WTC11 (cell line): ENCODE results near the gene S100A7. TPM values are rescaled to one million over a fixed set of nuclear protein-coding genes. Genes with fewer than 3 reads are reported as not detected.

Experiments
- ATAC-seq: fragments of 200-7000 bp; cut with Tn5 transposase; 2 replicates; pipeline ENCODE4 v1.10.0; 2021; ENCODE audit warnings: mild to moderate bottlenecking, moderate library complexity
- CTCF ChIA-PET: fragments of 300-600 bp; sonication (Branson Sonifier 250); formaldehyde crosslinking; loops from one replicate; lab custom pipeline; 2021; ENCODE audit warnings: antibody characterized with exemption; lab: Charles Lee
- POLR2A ChIA-PET: fragments of 350-600 bp; sonication (Branson Sonifier 250); formaldehyde crosslinking; loops from one replicate; lab custom pipeline; 2021; ENCODE audit warnings: antibody characterized with exemption; lab: Charles Lee
- DNase-seq: peaks from one replicate; pipeline ENCODE4 v3.0.0; 2021; ENCODE audit warnings: low spot score
- H3K27ac Mint-ChIP-seq: 2 replicates; pipeline ENCODE4 v1.8.0; 2021; ENCODE audit warnings: mixed read lengths
- H3K27me3 Mint-ChIP-seq: 2 replicates; pipeline ENCODE4 v1.8.0; 2021; ENCODE audit warnings: low read depth, mild to moderate bottlenecking, moderate library complexity, mixed read lengths
- H3K36me3 Mint-ChIP-seq: 2 replicates; pipeline ENCODE4 v1.8.0; 2021; ENCODE audit warnings: mixed read lengths
- H3K4me1 Mint-ChIP-seq: 2 replicates; pipeline ENCODE4 v1.8.0; 2022; ENCODE audit warnings: mixed read lengths
- H3K4me3 Mint-ChIP-seq: 2 replicates; pipeline ENCODE4 v1.8.0; 2021; ENCODE audit warnings: mild to moderate bottlenecking, moderate library complexity, mixed read lengths
- H3K9me3 Mint-ChIP-seq: 2 replicates; pipeline ENCODE4 v1.8.0; 2021; ENCODE audit warnings: mixed read lengths
- CREB1 ChIP-seq: sonication (generic); formaldehyde crosslinking; IDR thresholded peaks from 2 replicates; pipeline ENCODE4 v1.8.0; 2023; ENCODE audit warnings: mild to moderate bottlenecking, missing genetic modification reagents
- CREM ChIP-seq: sonication (generic); formaldehyde crosslinking; IDR thresholded peaks from 2 replicates; pipeline ENCODE4 v1.8.1; 2022; ENCODE audit warnings: mild to moderate bottlenecking, missing genetic modification reagents, moderate library complexity
- ELF4 ChIP-seq: sonication (generic); formaldehyde crosslinking; IDR thresholded peaks from 2 replicates; pipeline ENCODE4 v1.8.1; 2022; ENCODE audit warnings: low read depth, mild to moderate bottlenecking, moderate library complexity, missing genetic modification reagents
- ETV6 ChIP-seq: sonication (generic); formaldehyde crosslinking; IDR thresholded peaks from 2 replicates; pipeline ENCODE4 v1.8.1; 2022; ENCODE audit warnings: mild to moderate bottlenecking, missing genetic modification reagents
- GTF2I ChIP-seq: fragments of 250-450 bp; sonication (Bioruptor Pico); conservative IDR thresholded peaks from 2 replicates; pipeline ENCODE4 v1.4.0; 2021; ENCODE audit warnings: mild to moderate bottlenecking
- IRF2 ChIP-seq: sonication (generic); formaldehyde crosslinking; IDR thresholded peaks from 2 replicates; pipeline ENCODE4 v1.8.0; 2022; ENCODE audit warnings: low read depth, missing genetic modification reagents, borderline replicate concordance
- JAZF1 ChIP-seq: fragments of 250-450 bp; sonication (Bioruptor Pico); IDR thresholded peaks from 2 replicates; pipeline ENCODE4 v1.9.0; 2021; ENCODE audit warnings: moderate library complexity, mild to moderate bottlenecking, inconsistent platforms
- NFATC4 ChIP-seq: fragments of 250-450 bp; sonication (Bioruptor Pico); IDR thresholded peaks from 2 replicates; pipeline ENCODE4 v1.9.0; 2021; ENCODE audit warnings: mild to moderate bottlenecking
- NR2C2 ChIP-seq: sonication (generic); formaldehyde crosslinking; IDR thresholded peaks from 2 replicates; pipeline ENCODE4 v1.8.0; 2022; ENCODE audit warnings: mild to moderate bottlenecking, missing genetic modification reagents
- RELA ChIP-seq: sonication (generic); formaldehyde crosslinking; IDR thresholded peaks from 2 replicates; pipeline ENCODE4 v1.8.1; 2022; ENCODE audit warnings: missing genetic modification reagents, mild to moderate bottlenecking, borderline replicate concordance
- SMAD3 ChIP-seq: sonication (generic); formaldehyde crosslinking; IDR thresholded peaks from 2 replicates; pipeline ENCODE4 v1.8.0; 2022; ENCODE audit warnings: missing genetic modification reagents, mild to moderate bottlenecking, borderline replicate concordance
- SMAD4 ChIP-seq: sonication (generic); formaldehyde crosslinking; IDR thresholded peaks from 2 replicates; pipeline ENCODE4 v1.8.0; 2022; ENCODE audit warnings: mild to moderate bottlenecking, missing genetic modification reagents
- ZNF138 ChIP-seq: sonication (generic); formaldehyde crosslinking; conservative IDR thresholded peaks from 2 replicates; pipeline ENCODE4 v1.8.1; 2022; ENCODE audit warnings: mild to moderate bottlenecking, moderate library complexity, missing genetic modification reagents
- ZNF317 ChIP-seq: sonication (generic); formaldehyde crosslinking; IDR thresholded peaks from 2 replicates; pipeline ENCODE4 v1.8.1; 2023; ENCODE audit warnings: low read depth, mild to moderate bottlenecking, moderate library complexity, missing genetic modification reagents, borderline replicate concordance
- total RNA-seq: library from RNA; stranded (reverse); gene quantifications from 3 replicates; pipeline ENCODE4 v1.2.3, GENCODE V29; 2021
- TF ChIP-seq, protein P1 (sequence below): fragments of 200-600 bp; IDR thresholded peaks from 2 replicates; pipeline ENCODE4 v1.8.0; 2022; ENCODE audit warnings: antibody characterized with exemption
- TF ChIP-seq, protein P2 (sequence below): sonication (generic); formaldehyde crosslinking; IDR thresholded peaks from 2 replicates; pipeline ENCODE4 v1.8.1; 2023; ENCODE audit warnings: mild to moderate bottlenecking, missing genetic modification reagents, borderline replicate concordance
- TF ChIP-seq, protein P3 (sequence below): fragments of 250-450 bp; sonication (Bioruptor Pico); conservative IDR thresholded peaks from 2 replicates; pipeline ENCODE4 v1.9.0; 2021; ENCODE audit warnings: mild to moderate bottlenecking
- TF ChIP-seq, protein P4 (sequence below): sonication (generic); formaldehyde crosslinking; IDR thresholded peaks from 2 replicates; pipeline ENCODE4 v1.8.0; 2022; ENCODE audit warnings: mild to moderate bottlenecking, missing genetic modification reagents
- TF ChIP-seq, protein P5 (sequence below): fragments of 250-450 bp; sonication (Bioruptor Pico); IDR thresholded peaks from 2 replicates; pipeline ENCODE4 v1.8.0; 2021; ENCODE audit warnings: mild to moderate bottlenecking
- TF ChIP-seq, protein P6 (sequence below): sonication (generic); formaldehyde crosslinking; IDR thresholded peaks from 2 replicates; pipeline ENCODE4 v1.8.0; 2022; ENCODE audit warnings: mild to moderate bottlenecking, missing genetic modification reagents

Gene S100A7
- total RNA-seq, 1 experiment from 2014 or later: not detected

DNA sequence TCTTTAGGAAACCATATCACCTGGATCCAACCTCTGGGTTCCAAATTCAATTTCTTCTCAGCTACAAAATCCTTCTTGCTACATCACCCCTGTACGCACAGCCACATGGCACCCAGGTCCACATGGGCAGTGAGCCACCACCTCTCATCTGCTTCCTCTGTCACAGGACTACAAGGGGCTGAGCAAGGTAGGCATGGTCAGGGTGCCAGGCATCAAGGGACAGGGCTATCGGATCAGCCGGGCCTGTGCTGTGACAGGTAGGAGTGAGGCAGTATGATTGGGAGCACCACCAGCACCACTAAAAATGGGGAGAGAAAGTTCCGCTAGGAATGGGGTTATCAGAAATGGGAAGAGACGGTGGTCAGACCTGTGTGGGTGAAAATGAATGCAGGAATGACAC lies 45.9 kb upstream of the S100A7 start:
- POLR2A ChIA-PET: no interaction called here
- no peak for TF ChIP-seq SMAD3 (CRISPR knock-in tag)
- H3K4me1 Mint-ChIP-seq: peaks cover 3% of the 10 kb centered on the region; the same call in 1 of the 2 replicates
- no peak overlapping the region for H3K27ac Mint-ChIP-seq
- peaks cover 4% of the 10 kb centered on the region; the same call in 1 of the 2 replicates for H3K27me3 Mint-ChIP-seq
- CTCF ChIA-PET: interaction anchor here (0.7 to 5.5 kb wide), 4 partner anchors 11 to 153 kb away, joined by 3 to 33 read pairs (median 6); no protein-coding TSS in a partner anchor
- no peaks in the 10 kb centered on the region for H3K36me3 Mint-ChIP-seq
- H3K4me3 Mint-ChIP-seq: no peak overlapping the region
- no peaks in the 10 kb centered on the region for H3K9me3 Mint-ChIP-seq
- ATAC-seq (no peak), DNase-seq (no peak)

DNA sequence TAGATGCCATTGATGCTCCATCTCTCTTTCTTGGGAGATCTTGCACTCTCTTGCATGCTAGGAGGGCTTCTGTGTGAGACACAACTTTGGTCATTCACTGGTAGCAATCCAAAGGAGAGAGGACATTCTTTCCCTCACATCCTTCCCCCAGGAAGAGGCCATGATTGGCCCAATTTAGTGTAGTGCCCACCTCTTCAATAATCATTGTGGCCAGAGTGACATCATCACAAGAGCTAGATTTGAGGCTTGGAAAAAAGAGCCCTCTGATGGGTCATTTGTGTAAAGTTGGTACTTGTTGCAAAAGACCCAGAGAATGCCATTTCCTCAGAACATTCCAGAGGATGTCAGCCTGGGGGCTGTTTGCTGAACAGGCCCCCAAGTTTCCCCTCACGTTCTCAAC lies 45.1 kb upstream of the S100A7 start:
- Mint-ChIP-seq H3K9me3 (no peaks in the 10 kb centered on the region), H3K36me3 (no peaks in the 10 kb centered on the region), H3K4me3 (no peak overlapping the region), H3K27me3 (no peaks in the 10 kb centered on the region; the same call in 1 of the 2 replicates), H3K27ac (no peak overlapping the region), H3K4me1 (no peaks in the 10 kb centered on the region)
- POLR2A ChIA-PET: no interaction called here
- ATAC-seq (no peak), DNase-seq (no peak)
- CTCF ChIA-PET: interaction anchor here (1.6 kb wide), 1 partner anchor 152 kb away, joined by 7 read pairs; no protein-coding TSS in a partner anchor
- TF ChIP-seq, protein P1, sequence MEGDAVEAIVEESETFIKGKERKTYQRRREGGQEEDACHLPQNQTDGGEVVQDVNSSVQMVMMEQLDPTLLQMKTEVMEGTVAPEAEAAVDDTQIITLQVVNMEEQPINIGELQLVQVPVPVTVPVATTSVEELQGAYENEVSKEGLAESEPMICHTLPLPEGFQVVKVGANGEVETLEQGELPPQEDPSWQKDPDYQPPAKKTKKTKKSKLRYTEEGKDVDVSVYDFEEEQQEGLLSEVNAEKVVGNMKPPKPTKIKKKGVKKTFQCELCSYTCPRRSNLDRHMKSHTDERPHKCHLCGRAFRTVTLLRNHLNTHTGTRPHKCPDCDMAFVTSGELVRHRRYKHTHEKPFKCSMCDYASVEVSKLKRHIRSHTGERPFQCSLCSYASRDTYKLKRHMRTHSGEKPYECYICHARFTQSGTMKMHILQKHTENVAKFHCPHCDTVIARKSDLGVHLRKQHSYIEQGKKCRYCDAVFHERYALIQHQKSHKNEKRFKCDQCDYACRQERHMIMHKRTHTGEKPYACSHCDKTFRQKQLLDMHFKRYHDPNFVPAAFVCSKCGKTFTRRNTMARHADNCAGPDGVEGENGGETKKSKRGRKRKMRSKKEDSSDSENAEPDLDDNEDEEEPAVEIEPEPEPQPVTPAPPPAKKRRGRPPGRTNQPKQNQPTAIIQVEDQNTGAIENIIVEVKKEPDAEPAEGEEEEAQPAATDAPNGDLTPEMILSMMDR: no peak
- TF ChIP-seq IRF2 (CRISPR knock-in tag): no peak
- TF ChIP-seq ZNF317 (CRISPR knock-in tag): no peak
- no peak for TF ChIP-seq GTF2I
- TF ChIP-seq NFATC4 (CRISPR knock-in tag): no peak
- no peak for TF ChIP-seq ETV6 (CRISPR knock-in tag)
- no peak for TF ChIP-seq JAZF1
- TF ChIP-seq CREM: no peak
- TF ChIP-seq CREB1 (CRISPR knock-in tag): no peak
- no peak for TF ChIP-seq ZNF138 (CRISPR knock-in tag)
- TF ChIP-seq, all 79 proteins: peak for 0

DNA sequence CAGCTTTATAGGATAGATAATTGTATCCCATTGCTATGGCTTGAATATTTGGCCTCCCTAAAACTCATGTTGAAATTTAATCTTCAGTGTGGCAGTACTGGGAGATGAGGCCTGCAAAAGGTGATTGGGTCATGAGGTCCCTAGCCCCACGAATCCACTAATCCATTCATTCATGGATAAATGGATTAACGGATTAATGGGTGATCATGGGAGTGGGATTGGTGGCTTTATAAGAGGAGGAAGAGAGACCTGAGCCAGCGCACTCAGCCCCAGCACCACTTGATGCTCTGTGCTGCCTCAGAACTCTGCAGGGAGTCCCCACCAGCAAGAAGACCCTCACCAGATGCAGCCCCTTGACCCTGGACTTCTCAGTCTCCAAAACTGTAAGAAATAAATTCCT lies 43.3 kb upstream of the S100A7 start:
- Mint-ChIP-seq H3K27me3 (no peaks in the 10 kb centered on the region; the same call in 1 of the 2 replicates), H3K27ac (no peak overlapping the region), H3K36me3 (no peaks in the 10 kb centered on the region), H3K9me3 (no peaks in the 10 kb centered on the region), H3K4me1 (no peaks in the 10 kb centered on the region), H3K4me3 (no peak overlapping the region)
- TF ChIP-seq, protein P2, sequence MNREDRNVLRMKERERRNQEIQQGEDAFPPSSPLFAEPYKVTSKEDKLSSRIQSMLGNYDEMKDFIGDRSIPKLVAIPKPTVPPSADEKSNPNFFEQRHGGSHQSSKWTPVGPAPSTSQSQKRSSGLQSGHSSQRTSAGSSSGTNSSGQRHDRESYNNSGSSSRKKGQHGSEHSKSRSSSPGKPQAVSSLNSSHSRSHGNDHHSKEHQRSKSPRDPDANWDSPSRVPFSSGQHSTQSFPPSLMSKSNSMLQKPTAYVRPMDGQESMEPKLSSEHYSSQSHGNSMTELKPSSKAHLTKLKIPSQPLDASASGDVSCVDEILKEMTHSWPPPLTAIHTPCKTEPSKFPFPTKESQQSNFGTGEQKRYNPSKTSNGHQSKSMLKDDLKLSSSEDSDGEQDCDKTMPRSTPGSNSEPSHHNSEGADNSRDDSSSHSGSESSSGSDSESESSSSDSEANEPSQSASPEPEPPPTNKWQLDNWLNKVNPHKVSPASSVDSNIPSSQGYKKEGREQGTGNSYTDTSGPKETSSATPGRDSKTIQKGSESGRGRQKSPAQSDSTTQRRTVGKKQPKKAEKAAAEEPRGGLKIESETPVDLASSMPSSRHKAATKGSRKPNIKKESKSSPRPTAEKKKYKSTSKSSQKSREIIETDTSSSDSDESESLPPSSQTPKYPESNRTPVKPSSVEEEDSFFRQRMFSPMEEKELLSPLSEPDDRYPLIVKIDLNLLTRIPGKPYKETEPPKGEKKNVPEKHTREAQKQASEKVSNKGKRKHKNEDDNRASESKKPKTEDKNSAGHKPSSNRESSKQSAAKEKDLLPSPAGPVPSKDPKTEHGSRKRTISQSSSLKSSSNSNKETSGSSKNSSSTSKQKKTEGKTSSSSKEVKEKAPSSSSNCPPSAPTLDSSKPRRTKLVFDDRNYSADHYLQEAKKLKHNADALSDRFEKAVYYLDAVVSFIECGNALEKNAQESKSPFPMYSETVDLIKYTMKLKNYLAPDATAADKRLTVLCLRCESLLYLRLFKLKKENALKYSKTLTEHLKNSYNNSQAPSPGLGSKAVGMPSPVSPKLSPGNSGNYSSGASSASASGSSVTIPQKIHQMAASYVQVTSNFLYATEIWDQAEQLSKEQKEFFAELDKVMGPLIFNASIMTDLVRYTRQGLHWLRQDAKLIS: no peak
- TF ChIP-seq IRF2 (CRISPR knock-in tag) (no peak), NR2C2 (CRISPR knock-in tag) (no peak), ELF4 (no peak), SMAD4 (no peak), RELA (no peak)
- TF ChIP-seq, protein P3, sequence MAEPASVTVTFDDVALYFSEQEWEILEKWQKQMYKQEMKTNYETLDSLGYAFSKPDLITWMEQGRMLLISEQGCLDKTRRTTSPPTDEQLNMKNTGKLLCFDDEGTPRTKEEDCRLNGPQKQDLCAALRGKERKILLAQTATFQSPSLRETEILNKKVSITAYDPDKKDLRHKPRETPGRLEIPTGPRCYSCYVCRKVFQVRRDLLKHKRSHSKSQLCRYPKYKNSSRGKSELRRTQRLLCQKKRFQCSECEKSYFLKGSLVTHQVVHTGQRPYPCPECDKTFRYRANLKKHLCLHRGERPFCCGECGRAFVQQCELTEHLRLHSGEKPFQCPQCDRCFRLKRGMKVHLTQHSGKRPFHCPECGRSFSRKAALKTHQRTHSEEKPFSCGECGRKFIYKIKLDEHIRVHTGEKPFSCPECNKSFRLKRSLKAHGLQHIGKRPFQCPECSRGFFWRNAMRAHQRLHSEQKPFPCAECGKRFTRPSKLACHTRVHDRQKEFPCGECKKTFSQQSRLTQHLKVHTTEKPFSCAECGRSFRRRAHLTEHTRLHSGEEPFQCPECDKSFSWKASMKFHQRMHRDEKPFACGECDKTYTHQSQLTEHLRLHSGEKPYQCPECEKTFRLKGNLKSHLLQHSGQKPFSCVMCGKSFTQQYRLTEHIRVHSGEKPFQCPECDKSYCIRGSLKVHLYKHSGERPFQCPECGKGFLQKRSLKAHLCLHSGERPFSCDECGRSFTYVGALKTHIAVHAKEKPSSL (CRISPR knock-in tag): no peak
- TF ChIP-seq, protein P4, sequence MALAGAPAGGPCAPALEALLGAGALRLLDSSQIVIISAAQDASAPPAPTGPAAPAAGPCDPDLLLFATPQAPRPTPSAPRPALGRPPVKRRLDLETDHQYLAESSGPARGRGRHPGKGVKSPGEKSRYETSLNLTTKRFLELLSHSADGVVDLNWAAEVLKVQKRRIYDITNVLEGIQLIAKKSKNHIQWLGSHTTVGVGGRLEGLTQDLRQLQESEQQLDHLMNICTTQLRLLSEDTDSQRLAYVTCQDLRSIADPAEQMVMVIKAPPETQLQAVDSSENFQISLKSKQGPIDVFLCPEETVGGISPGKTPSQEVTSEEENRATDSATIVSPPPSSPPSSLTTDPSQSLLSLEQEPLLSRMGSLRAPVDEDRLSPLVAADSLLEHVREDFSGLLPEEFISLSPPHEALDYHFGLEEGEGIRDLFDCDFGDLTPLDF (CRISPR knock-in tag): no peak
- TF ChIP-seq, protein P5, sequence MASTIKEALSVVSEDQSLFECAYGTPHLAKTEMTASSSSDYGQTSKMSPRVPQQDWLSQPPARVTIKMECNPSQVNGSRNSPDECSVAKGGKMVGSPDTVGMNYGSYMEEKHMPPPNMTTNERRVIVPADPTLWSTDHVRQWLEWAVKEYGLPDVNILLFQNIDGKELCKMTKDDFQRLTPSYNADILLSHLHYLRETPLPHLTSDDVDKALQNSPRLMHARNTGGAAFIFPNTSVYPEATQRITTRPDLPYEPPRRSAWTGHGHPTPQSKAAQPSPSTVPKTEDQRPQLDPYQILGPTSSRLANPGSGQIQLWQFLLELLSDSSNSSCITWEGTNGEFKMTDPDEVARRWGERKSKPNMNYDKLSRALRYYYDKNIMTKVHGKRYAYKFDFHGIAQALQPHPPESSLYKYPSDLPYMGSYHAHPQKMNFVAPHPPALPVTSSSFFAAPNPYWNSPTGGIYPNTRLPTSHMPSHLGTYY (CRISPR knock-in tag): no peak
- TF ChIP-seq, protein P6, sequence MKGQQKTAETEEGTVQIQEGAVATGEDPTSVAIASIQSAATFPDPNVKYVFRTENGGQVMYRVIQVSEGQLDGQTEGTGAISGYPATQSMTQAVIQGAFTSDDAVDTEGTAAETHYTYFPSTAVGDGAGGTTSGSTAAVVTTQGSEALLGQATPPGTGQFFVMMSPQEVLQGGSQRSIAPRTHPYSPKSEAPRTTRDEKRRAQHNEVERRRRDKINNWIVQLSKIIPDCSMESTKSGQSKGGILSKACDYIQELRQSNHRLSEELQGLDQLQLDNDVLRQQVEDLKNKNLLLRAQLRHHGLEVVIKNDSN (CRISPR knock-in tag): no peak
- DNase-seq (no peak), ATAC-seq (no peak)
- ChIA-PET POLR2A (no interaction called here), CTCF (interaction anchor here (1.3 to 1.5 kb wide), 2 partner anchors 9 to 148 kb away, joined by 4 to 6 read pairs; no protein-coding TSS in a partner anchor)
